Sciatic nerve (tissue), 2 donors: ENCODE results near the gene CCN5. TPM values are rescaled to one million over a fixed set of nuclear protein-coding genes. Genes with fewer than 3 reads are reported as not detected.
"Not testable (repeated sequence)": the region's sequence is repeated elsewhere in the genome, so short reads cannot be mapped to it uniquely, and the experiment has no call there.

Experiments
- ATAC-seq: fragments of 200-7000 bp; cut with Tn5 transposase; one replicate; pipeline ENCODE4 v1.9.1; 2020; ENCODE audit warnings: mild to moderate bottlenecking, moderate library complexity
- DNase-seq: peaks from one replicate; pipeline ENCODE4 v3.0.0-alpha.2; 2020; ENCODE audit warnings: low spot score
- intact Hi-C: fragments of 100-400 bp; cut with DNase I; formaldehyde crosslinking; loops from one replicate; pipeline ENCODE4 v1.14.2; 2022
- total RNA-seq: library from RNA; stranded (reverse); fragmentation: NEBNext Ultra II Directional; extraction: Animal tissue kit (Norgen Biotek cat#: 25700); gene quantifications from one replicate; pipeline ENCODE4 v1.2.1, GENCODE V29; 2021
- donor health status: DM: no; HTN: no; CAD: no.
- donor health status: DM: no; HTN: no; CAD: no.

Gene CCN5
- total RNA-seq, 1 donor from 2014 or later = 147 TPM

DNA sequence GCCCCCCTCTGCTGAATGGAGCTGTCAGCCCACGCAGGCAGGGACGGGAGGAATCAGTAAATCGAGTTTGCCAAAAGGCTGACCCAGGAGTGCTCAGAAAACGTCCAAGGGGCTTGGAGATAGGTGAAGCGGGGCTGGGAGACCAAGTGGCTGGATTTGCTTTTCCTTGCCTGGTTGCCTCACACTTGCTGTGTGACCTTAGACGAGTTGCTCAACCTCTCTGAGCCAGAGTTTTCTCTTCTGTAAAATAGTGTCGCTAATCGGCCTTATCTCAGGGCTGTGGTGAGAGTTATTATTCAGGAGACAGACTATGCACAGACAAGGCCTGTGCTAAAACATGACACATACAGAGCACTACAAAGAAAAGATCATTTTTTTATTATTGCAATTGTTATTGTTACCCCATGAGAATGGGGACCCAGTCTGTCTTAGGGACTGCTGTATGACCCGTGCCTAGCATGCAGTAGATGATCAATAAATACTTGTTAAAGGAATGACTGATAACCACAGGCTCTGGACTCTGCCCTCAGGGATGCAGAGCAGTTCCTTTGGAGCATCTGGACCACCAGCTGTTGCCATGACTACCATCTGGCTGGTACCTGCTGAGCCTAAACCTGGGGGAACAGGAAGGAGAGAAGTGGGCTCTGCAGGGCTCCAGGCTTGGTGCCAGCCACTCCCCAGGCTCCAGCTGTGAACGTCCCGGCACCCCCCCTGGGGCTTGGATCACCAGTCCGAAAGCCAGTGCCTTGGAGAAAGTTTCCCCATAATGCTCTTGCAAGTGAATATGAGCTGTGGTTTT, 31.4 kb downstream of the CCN5 start:
- DNase-seq (no peak), ATAC-seq (no peak)
- intact Hi-C loops = loop anchor here (5.0 kb wide), 1 partner anchor 121 kb away; no protein-coding TSS in a partner anchor

DNA sequence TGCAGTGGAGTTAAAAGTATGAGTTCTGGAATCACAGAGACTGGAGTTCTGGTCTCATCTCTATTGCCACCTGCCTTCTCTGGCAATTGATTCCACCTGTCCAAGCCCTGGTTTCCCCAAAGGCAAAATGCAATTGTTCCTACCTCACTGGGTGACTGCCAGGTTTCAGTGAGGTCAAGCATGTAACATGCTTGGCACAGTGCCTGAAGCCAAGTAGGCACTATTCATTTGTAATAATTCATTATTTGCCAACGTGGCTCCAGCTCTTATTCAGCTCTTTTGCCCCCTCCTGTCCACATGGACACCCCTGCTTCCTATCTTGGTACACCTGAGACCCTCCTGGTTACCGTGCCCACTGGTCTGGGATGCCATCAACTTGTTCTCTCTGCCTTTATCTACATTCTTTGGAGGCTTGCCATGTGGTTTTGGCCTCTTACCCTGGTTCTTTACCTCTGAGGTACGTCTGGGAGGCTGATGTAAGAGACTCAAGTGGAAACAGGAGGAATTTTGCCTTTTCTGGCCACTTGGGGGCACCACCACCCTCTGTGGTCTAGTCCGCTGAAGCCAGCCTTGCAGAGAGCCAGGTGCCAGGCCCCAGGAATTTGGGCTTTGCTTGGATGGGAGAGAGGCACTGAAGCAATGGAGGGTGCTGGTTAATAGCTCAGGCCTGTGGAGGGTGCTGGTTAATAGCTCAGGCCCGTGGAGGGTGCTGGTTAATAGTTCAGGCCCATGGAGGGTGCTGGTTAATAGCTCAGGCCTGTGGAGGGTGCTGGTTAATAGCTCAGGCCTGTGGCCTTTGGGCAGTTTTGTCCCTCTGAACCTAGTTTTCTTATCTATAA, 32.2 kb downstream of the CCN5 start:
- peak; percentile 65 for ATAC-seq
- DNase-seq = peak; percentile 86
- intact Hi-C loops = loop anchor here (5.0 kb wide), 1 partner anchor 120 kb away; no protein-coding TSS in a partner anchor

DNA sequence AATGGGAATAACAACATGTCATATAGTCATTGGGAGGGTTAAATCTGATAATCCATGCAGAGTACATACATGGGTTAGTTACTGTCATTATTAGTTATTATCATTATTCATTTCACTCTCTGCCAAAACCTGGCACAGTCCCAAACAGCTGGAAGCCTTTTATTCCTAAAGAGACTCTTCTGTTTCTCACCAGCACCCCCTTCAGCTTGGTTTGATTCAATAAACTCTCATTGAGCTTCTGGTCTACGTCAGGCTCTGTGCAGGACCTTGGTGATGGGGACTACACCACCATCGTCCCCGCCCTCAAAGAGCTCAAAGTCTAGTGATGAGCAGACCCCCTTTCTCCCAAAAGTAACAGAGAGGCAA, 32.8 kb downstream of the CCN5 start:
- DNase-seq = no peak
- intact Hi-C loops = loop anchor here (5.0 kb wide), 1 partner anchor 119 kb away; no protein-coding TSS in a partner anchor
- ATAC-seq = no peak

DNA sequence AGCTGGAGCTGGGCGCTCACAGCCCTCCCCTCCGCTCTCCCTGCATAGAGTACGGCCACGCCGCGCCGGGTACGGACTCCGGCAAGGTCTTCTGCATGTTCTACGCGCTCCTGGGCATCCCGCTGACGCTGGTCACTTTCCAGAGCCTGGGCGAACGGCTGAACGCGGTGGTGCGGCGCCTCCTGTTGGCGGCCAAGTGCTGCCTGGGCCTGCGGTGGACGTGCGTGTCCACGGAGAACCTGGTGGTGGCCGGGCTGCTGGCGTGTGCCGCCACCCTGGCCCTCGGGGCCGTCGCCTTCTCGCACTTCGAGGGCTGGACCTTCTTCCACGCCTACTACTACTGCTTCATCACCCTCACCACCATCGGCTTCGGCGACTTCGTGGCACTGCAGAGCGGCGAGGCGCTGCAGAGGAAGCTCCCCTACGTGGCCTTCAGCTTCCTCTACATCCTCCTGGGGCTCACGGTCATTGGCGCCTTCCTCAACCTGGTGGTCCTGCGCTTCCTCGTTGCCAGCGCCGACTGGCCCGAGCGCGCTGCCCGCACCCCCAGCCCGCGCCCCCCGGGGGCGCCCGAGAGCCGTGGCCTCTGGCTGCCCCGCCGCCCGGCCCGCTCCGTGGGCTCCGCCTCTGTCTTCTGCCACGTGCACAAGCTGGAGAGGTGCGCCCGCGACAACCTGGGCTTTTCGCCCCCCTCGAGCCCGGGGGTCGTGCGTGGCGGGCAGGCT, 35.1 kb downstream of the CCN5 start:
- intact Hi-C loops = no loop called here
- no peak for ATAC-seq
- DNase-seq = no peak

DNA sequence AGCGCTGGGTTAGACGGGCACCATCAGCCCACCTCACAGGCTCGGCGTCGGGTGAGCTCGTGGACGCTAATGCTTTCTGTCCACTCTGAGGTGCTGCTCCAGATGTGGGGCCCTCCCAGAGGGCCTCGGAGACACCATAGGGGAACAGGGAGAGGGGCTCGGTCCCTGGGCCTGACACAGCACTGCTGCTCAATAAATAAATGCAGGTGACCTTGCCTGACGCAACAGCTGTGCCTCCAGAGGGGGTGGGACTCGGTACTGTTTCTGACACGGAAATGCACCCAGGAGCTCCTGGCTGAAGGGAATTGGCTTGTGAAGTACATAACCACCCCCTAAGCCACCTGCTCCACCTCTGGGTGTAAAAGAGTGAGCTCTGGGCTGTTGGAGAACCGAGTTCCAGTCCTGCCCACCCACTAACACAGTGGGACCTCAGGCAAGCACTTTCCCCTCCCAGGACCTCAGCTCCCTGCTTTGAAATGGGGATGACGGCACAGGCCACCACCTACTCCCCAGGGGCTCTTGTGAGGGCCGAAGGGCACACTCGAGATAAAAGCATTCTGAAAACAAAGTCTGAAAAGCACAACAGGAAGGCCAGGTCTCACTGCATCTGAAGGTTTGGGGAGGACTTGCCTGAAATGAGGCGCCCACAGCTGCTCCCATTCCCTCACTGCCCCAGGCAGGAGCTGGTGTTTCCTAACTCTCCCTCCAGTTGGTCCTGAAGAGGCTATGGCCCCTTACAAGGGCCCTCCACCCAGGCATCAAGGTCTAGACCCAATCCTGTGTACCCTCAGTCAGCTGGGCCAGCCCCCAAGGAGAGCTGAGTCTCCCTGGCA, 37.1 kb downstream of the CCN5 start:
- DNase-seq = no peak
- no peak for ATAC-seq
- intact Hi-C loops = no loop called here

DNA sequence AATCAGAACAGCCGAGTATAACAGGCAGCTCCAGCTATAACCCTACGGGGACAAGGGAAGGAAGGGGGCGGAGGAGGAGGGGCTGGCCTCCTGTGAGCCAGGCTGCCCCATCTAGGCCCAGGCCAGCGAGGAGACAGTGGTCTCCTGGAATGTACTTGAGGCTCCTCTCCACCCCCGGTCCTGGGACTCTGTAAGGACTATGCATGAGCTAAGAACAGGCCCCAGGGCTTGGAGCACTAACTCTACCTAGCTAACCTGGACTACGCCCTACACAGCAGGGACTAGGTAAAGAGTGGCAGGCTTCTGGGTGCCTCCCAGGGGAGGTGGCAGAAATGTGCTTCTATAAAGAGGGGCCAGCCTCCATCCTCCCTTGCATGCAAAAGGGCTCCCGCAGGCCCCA, 39.4 kb downstream of the CCN5 start:
- intact Hi-C loops = no loop called here
- ATAC-seq = no peak

DNA sequence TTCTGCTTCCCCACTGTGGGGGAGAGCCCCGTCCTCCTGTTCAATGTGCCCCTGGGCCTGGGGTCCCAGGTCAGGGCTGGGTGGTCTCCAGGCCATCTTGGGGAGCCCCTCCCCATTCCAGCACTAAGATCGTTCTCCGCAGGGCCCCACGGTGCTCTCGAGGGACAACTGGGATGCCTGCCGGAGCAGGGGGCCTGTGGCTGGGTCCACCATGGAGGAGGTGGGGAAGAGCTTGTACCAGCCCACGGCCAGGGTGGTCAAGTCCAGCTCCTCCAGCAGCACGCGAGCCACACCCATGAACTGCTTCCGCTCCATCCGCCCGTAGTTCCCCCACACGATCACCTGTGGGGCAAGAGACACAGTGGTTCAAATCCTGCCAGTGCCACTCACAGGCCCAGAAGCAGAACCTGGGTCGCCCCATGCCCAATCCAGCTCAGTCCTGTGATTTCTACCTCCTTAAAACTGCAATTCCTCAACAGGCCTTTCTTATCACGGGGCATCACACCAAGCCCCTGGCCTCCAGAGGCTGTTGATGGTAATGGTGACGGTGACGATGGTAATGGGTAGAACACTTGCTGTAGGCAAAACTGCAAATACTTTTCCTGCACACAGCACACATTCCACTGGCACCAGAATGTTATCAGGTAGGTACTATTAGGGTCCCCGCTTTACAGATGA, 41.0 kb downstream of the CCN5 start:
- DNase-seq = no peak
- intact Hi-C loops = loop anchor here (5.0 kb wide), 1 partner anchor 774 kb away; no protein-coding TSS in a partner anchor
- no peak for ATAC-seq

More for the DNA sequence above, 39.4 kb downstream of the CCN5 start:
- no peak for DNase-seq

DNA sequence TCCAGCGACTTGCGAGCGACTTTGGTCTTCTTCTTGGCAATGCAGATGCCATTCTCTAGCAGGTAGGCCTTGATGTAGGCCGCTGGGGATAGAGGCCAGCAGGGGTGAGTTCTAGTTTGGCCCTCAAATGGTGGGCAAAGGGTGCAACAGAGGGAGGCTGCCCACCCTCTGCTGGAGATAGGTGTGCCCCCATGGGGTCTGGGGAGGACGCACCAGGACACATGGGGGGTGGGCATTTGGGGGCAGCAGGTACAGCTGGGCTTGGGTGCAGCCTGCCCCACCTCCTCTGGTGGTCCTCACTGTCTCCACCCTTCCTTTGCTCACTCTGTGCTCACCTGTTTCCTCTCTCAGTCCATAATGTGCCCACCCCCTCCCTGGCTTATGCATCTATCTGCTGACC, 41.8 kb downstream of the CCN5 start:
- ATAC-seq = no peak
- DNase-seq = no peak
- intact Hi-C loops = loop anchor here (5.0 kb wide), 1 partner anchor 775 kb away; no protein-coding TSS in a partner anchor

DNA sequence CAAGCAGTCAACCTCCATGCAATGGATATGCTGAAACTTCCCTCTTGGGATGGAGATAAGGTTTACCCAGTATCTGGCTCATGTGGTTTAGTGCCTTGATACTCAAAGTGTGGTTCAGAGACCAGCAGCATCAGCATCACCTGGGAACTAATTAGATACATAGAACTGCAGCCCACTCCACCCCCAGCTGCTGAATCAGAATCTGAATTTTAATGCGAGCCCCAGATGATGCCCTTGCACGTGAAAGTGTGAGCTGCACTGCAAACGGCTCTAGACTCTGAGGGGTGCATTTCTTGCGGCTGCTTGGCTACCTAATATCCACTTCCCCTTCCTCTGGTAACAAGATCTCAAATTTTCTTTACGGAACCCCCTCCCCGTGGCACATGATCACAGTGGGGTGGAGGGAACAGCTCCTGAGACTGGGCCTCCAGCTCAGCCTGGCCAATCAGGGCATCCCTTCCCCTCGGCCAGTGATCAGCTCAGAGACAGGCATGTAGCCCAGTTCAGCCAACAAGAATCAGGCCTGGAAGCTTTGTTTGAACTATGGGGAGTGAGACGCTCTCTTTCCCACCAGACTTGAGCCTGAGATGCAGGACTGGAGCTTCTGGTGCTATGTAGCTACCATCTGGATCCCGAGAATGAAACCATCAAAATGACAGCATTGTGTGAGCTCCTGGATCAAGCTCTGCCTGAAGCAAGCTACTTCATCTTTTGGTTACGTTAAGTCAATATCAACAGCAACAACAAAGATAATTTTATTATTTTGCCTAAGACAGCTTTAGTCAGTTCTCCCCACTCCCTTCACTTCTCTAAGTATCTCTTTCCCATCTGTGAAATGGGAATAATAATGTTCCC, 43.3 kb downstream of the CCN5 start:
- intact Hi-C loops = loop anchor here (5.0 kb wide), 1 partner anchor 776 kb away; no protein-coding TSS in a partner anchor
- ATAC-seq (no peak), DNase-seq (no peak)

DNA sequence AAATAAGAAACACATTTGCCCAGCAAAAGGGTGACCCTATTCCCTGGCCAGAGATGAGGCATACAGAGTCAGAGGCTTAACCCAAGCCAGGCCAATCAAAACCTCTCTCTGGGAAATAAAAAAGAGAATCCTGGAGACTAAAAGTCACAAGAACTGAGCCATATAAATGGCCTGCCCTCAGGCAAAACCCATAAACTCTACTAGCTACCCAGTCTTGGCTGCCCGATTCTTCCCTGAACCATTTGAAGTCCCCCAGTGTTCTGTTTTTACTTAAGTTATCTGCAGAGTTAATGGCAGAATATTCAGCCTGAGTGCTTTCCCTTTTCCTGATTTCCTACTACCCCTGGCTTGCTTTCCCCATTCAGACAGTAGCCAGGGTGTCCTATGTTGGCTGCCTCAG, 44.4 kb downstream of the CCN5 start:
- DNase-seq (no peak), ATAC-seq (no peak)
- intact Hi-C loops = loop anchor here (5.0 kb wide), 1 partner anchor 777 kb away; no protein-coding TSS in a partner anchor

DNA sequence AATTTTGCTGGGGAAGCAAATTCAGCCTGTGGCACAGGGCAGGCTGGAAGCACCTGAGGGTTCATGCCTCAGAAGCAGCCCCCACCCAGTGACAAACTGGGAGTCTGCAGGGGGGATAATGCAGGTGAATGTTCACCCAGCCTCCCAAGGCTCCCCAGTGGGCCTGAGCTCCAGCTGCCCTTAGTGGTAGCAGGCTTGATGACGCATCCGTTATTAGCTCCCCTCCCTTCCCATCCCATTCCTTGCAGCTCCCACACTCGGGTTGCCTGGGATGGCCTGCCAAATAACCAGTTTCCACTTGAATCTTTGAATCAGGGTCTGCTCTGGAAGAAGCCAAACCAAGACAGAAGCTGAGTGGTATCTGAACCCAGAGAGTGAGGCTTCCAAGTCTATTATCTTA, 46.3 kb downstream of the CCN5 start:
- peak; percentile 33 for ATAC-seq
- intact Hi-C loops = no loop called here
- no peak for DNase-seq

DNA sequence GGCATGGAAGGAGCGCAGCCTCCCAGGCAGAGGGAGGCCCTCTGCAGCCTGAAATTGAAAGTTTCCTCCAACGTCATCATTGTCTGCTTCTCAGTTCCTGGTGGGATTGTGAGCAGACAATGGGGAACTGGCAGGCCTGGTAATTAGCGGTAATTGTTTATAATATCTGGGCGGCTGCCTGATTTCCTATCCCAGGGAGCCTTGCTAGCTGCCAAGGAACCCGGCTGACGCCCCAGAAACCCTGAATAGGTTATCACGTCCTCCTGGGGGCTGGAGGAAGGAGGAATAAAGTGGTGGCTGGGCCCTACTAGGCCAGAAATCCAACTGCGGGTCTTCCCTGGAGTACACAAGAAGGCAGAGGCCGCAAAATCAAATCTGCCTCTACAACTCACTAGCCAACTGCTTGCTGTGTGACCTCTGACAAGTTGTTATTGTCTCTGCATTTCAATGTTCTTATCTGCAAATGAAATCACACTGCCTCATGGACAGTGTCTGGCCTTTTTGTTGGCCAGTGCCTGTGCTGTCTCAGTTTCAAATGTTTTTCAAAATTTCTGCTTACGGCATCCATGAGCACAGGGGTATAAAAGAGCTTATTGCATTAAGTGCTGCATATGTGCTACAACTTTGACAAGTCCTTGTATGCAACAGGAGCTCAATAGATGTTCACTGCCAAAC, 47.4 kb downstream of the CCN5 start:
- DNase-seq = no peak
- ATAC-seq = no peak
- intact Hi-C loops = no loop called here

DNA sequence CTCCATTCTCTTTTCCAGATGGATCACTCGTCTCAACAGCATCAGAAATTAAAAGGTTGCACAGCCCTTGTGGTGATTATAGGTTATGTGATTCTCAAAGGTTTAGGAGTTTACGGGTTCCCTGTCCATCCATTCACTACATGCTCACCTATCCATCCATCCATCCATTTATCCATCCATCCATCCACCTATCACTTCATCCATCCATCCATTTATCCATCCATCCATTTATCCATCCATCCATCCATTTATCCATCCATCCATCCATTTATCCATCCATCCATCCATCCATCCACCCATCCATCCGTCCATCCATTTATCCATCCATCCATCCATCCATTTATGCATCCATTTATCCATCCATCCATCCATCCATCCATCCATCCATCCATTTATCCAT, 48.6 kb downstream of the CCN5 start:
- intact Hi-C loops, ATAC-seq, DNase-seq: not testable (repeated sequence)

DNA sequence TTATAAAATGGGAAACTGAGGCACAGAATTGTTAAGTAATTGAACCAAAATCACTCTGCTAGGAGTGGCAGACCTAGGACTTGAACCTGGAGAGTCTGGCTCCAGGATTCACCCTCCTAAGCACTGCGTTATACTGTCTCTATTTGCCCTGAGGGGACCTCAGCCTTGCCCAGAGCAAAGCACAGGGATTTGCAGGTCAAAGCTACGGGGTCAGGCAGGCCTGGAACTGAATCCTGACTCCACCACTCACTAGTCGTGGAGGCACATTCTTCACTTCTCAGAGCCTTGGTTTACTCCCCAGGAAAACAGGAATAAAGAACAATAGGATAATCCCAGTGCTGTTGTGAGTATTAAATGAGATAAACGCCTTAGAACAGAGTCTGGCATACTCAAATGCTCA, 49.9 kb downstream of the CCN5 start:
- DNase-seq (no peak), ATAC-seq (no peak)
- intact Hi-C loops = no loop called here

DNA sequence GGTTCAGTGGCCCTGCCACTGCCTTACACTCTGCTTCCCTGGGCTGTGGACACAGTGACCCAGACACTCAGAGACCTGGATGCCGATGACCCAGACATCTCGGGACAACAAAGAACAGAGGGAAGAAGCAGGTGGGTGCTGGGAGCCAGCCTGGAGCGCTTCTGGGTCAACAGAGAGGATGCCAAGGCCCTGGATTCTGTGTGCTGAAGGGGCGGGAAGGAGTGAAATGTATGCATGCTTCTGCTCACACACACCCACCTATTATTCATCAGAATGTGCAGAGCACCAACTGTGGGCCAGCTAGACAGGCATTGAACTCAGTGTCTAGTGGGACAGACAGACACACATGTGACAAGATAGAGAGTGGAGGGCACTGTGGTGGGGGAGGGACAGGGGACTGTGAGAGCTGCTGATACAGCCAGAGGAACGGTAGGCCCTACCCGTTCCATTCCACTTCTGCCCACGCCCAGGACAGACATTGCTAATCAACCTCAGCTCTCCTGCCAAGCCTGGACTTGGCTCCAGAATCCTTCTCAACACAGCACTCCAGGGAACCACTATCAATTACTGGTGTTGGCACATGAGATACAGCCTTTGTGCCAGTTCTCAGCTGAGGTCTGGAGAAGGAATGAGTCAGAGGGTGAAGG, 50.7 kb downstream of the CCN5 start:
- DNase-seq (no peak), ATAC-seq (no peak)
- intact Hi-C loops = no loop called here

DNA sequence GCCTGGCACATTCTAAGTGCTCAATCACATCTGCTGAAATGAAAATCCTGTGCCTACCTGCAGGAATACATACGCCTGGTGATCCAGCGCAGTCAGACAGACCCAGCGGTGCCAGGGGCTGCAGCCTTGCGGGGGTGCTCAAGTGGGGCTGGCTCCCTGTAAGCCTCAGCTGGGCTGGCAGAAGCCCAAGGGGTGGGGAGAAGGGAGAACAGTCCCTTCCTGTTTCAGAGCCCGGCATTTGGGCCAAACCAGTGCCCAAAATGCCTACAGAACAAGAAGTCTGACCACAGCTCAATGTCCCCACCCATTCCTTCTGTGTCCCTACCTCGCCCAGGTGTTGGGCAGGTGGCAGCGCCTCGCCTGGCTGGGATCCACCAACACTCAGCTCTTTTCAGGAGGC, 53.1 kb downstream of the CCN5 start:
- no peak for ATAC-seq
- intact Hi-C loops = no loop called here
- no peak for DNase-seq
